ENCODE results near the gene IFI27L2.

Gene IFI27L2

DNA sequence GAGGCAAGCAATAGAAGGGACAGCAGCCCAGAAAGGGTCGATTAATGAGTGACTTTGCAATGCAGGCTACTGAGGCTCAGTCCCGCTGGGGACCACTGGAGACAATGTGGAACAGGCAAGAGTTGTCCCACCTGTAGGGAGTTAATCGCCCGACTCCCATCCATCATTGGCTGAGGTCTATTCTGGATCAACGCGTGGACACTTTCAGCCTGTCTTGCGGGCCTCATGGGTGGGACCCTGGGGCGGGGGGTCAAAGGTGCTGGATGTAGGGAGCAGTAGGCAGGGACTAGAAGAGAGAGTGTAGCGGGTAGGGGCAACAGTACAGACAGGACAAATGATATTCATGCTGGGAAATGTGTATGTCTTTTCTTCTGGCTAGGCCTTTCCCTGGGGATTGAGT lies 6.1 kb downstream of the IFI27L2 start:
- no peak for DNase-seq (ENCODE audit: low read depth)

GRCh38 chr14:94122438-94122837 lies 7.0 kb downstream of the IFI27L2 start:
- no peak for DNase-seq (ENCODE audit: low read depth)

GRCh38 chr14:94121485-94121884 lies 7.9 kb downstream of the IFI27L2 start:
- DNase-seq (ENCODE audit: low read depth), result no peak

GRCh38 chr14:94120667-94121340 lies 8.6 kb downstream of the IFI27L2 start:
- no peak for DNase-seq (ENCODE audit: low read depth)

- no peak for DNase-seq (ENCODE audit: low read depth)
These were observed 10.3 kb downstream of the IFI27L2 start for GRCh38 chr14:94119071-94119470.

- no peak for DNase-seq (ENCODE audit: low read depth)
These were observed 11.5 kb downstream of the IFI27L2 start for GRCh38 chr14:94117856-94118255.

- DNase-seq (ENCODE audit: low read depth), result no peak
These were observed 12.7 kb downstream of the IFI27L2 start for GRCh38 chr14:94116701-94117100.

GRCh38 chr14:94115631-94116030 lies 13.8 kb downstream of the IFI27L2 start:
- DNase-seq (ENCODE audit: low read depth), result no peak

DNA sequence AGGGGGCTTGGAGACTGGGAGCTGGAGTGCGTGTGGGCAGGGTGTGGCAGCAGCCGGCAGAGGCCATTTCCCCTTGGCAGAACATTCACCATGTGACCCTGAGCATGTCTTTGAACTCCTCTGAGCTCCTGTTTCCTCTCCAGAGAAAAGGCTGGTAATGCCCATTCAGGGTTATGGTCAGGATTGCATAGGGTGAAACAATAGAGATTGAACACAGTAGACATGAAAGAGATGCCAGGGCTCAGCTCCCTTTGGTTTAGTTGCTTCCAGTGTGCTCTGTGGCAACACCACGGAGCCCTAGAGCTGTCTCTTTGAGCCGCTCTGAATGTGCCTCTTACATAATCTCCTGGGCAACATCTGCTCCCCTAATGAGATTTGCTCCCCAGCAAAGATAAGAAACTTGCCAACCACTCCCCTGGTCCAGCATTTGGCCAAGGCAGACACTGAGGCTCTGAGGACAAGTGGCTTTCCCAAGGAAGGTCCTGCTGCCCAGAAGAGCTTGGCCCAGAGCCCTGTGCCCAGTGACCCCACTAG lies 14.3 kb downstream of the IFI27L2 start:
- DNase-seq (ENCODE audit: low read depth), result no peak

GRCh38 chr14:94114589-94115057 lies 14.8 kb downstream of the IFI27L2 start:
- DNase-seq (ENCODE audit: low read depth), result no peak

DNA sequence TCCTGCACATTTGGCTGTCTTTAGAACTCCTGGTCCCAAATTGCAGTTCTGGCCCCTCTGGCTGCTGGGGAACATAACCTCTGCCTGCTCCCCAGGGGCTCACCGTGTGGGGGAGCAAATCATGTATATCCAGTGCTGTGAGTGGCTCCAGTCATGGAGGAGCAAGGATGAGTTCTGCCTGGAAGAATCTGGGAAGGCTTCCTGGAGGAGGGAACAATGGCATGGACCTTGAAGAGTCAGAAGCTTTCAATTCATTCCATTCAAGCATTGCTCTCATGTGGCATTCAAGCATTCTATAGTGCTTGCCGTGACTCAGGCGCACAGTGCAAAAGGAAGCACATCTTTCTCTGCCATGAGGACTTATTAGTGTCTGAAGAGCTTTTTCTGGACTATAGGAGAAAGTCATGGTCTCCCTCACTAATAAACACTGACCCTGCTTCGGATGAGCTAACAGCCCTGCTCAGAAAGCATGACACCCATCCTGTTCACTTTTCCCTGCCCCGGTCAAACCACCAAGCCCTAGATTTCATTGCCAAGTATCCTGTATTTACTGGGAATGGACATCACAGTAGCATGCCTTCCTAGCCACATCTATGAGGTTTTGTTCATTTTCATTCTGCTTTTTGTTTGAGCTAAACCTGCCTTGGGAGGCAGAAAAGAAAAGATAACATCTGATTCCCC lies 15.4 kb downstream of the IFI27L2 start:
- DNase-seq (ENCODE audit: low read depth), result no peak

GRCh38 chr14:94113490-94113889 lies 15.9 kb downstream of the IFI27L2 start:
- no peak for DNase-seq (ENCODE audit: low read depth)

GRCh38 chr14:94113073-94113472 lies 16.3 kb downstream of the IFI27L2 start:
- DNase-seq (ENCODE audit: low read depth), result no peak

DNA sequence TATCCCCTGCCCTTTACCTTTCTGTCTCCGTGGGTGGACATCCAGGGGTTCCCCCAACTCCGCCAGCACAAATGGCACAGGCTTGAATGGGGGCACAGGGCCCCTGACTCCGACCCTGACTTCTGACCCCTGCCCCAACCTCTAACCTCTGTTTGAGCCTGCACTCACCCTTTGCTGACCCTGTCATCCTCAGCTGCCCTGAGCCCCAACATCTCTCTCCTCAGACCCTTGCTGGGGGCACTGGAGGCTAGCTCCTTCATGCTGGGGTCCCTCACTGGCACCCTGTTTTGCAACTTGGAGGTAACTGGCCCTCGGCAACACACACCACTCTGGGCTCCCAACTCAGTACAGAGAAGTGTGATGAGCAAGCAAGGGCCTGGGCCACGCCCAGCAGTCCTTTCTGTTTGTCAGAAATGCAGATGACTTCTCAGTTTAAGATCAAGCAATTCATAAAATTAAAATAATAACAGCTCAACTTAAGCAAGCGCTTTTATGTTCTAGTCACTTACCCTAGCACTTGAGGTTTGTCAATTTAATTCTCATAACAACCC lies 16.8 kb downstream of the IFI27L2 start:
- no peak for DNase-seq (ENCODE audit: low read depth)

DNA sequence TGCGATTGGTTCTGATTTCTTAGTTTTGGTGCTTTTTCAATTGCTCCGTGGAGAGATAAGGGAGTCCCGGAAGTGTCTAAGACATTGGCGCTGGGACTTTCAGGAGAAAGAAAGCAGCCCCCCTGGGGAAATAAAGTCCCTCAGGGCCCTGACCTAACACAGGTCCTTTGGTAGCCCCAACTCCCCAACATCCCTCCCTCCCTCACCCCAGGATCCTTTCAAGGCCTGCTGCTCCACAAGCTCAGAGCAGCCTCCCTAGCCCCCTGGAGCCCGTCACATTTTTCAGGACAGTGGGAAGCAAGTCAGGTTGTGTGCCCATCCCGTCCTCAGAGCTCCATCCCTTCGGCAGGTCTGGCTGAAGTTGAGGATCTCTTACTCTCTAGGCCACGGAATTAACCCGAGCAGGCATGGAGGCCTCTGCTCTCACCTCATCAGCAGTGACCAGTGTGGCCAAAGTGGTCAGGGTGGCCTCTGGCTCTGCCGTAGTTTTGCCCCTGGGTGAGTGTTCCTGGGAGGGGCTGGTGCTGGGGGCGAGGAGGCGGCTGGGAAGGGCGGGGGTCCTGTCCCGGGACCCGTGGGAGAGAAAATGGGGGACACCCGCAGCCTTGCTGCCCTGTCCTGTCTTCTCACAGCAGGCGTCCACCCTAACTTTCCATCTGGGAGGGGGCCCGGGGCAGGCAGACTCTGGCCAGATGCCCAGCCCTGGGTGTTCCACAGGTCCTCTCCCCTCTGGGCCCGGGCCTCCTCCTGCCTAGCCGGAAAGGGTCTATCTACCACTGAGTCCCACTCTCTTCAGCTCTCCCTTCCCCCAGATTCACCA lies 17.9 kb downstream of the IFI27L2 start:
- no peak for DNase-seq (ENCODE audit: low read depth)

GRCh38 chr14:94110552-94111181 lies 18.7 kb downstream of the IFI27L2 start, which contains the start of gene IFI27:
Gene IFI27, plus strand, starts transcription at chr14:94110736.
- no peak for DNase-seq (ENCODE audit: low read depth)

DNA sequence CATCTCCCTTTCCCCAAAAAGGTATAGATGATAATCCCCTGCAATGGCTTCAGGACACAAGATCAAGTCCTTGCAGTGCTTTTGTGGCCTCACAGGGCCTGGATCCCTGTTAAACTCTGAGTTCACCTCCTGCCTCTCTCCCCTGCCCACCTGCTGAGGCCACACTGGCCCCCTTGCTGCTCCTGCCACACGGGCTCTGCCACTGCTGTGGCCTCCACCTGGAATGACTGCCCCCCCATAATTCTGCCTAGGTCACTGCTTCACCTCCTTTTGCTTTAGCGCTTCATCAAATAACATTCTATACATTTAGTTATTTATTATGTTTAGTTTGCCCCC lies 19.5 kb downstream of the IFI27L2 start:
- no peak for DNase-seq (ENCODE audit: low read depth)

DNA sequence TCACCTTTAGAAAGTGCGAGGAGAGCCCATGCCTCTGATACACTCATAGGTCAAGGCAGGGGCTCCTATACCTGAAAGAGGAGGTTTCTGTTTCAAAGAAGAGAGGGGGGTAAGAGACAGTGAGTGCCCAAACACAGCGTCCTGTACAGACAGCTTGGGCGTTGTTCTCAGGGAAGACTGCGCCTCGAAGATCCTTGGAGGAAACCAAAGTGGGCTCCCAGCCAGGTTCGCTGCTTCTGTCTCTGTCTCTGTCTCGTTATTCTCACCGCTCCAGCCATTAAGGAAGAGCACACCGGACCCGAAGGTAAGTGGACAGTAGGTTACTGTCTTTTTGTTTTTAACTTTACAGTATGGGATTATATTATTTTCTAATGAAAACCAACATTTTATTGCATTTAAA lies 24.7 kb downstream of the IFI27L2 start:
- no peak for DNase-seq (ENCODE audit: low read depth)

- DNase-seq (ENCODE audit: low read depth), result no peak
These were observed 25.8 kb downstream of the IFI27L2 start for GRCh38 chr14:94103554-94104150.

GRCh38 chr14:94102768-94103482 lies 26.5 kb downstream of the IFI27L2 start:
- no peak for DNase-seq (ENCODE audit: low read depth)

DNA sequence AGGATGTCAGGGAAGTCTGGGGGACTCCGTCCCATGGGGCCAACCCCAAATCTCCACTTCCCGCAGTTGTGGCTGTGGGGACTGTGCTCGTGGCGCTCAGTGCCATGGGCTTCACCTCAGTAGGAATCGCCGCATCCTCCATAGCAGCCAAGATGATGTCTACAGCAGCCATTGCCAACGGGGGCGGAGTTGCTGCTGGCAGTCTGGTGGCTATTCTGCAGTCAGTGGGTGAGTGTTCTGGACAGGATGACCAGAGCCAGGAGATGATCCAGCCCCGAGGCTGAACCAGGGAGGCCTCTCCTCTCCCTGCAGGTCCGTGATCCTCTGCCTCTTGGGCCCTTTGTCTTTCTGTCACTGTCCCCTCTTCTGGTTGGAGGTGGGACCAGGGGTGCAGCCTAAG lies 27.7 kb downstream of the IFI27L2 start:
- no peak for DNase-seq (ENCODE audit: low read depth)
